K562 (cell line): ENCODE results near the gene COMP. TPM values are rescaled to one million over a fixed set of nuclear protein-coding genes. Genes with fewer than 3 reads are reported as not detected.

Experiments
- BMI1 ChIP-seq: fragments of 150-350 bp; IDR thresholded peaks from 2 replicates; pipeline ENCODE4 v1.6.1; 2014; ENCODE audit warnings: low read length
- CBX5 ChIP-seq: IDR thresholded peaks from 2 replicates; pipeline ENCODE4 v1.6.1; 2014; ENCODE audit warnings: low read depth, borderline replicate concordance
- CC2D1A ChIP-seq: fragments of 450-650 bp; IDR thresholded peaks from 2 replicates; pipeline ENCODE4 v1.6.1; 2017; ENCODE audit warnings: mild to moderate bottlenecking
- HDGF ChIP-seq: fragments of 450-650 bp; IDR thresholded peaks from 2 replicates; pipeline ENCODE4 v1.6.1; 2016
- KDM5B ChIP-seq: fragments of 200-600 bp; sonication (generic); IDR thresholded peaks from 2 replicates; pipeline ENCODE4 v1.6.1; 2012; ENCODE audit warnings: low read depth, mild to moderate bottlenecking, moderate library complexity, low read length, control low read depth, inconsistent platforms; ENCODE audit not compliant: insufficient replicate concordance
- MYNN ChIP-seq, 2 experiments: sonication (generic); formaldehyde crosslinking in 1 of 2; IDR thresholded peaks; 2 replicates each; pipeline versions ENCODE4 v1.5.0 to v1.6.1; 2016 to 2020; ENCODE audit warnings: antibody characterized with exemption in 1 of 2, missing genetic modification reagents in 1 of 2
- NFE2 ChIP-seq: IDR thresholded peaks from 2 replicates; pipeline ENCODE4 v1.6.1; 2014; ENCODE audit warnings: antibody characterized with exemption, low read depth
- NR2C2 ChIP-seq, 2 experiments: fragments of 200-800 bp in 1 of 2; sonication (Bioruptor generic) in 1 of 2; sonication (generic) in 1 of 2; formaldehyde crosslinking in 1 of 2; IDR thresholded peaks; 2 replicates each; pipeline versions ENCODE4 v1.6.1 to v1.8.0; 2016 to 2022; ENCODE audit warnings: mild to moderate bottlenecking in 1 of 2, missing compliant biosample characterization in 1 of 2, missing genetic modification characterization in 1 of 2, missing genetic modification reagents in 1 of 2
- PYGO2 ChIP-seq: fragments of 450-650 bp; IDR thresholded peaks from 2 replicates; pipeline ENCODE4 v1.6.1; 2016; ENCODE audit warnings: mild to moderate bottlenecking, missing genetic modification characterization, moderate library complexity, missing compliant biosample characterization
- RB1 ChIP-seq: fragments of 450-650 bp; IDR thresholded peaks from 2 replicates; pipeline ENCODE4 v1.6.1; 2017; ENCODE audit warnings: low read depth, mild to moderate bottlenecking
- SFPQ ChIP-seq: fragments of 200-400 bp; formaldehyde crosslinking; IDR thresholded peaks from 2 replicates; pipeline ENCODE4 v1.6.1; 2017; ENCODE audit warnings: mild to moderate bottlenecking, low read depth, low read length, moderate library complexity
- SIX5 ChIP-seq, 2 experiments: IDR thresholded peaks; 2 replicates each; pipeline ENCODE4 v1.6.1; 2011; ENCODE audit warnings: low read length in 2 of 2, borderline replicate concordance in 1 of 2, low read depth in 1 of 2, mild to moderate bottlenecking in 1 of 2, moderate library complexity in 1 of 2; ENCODE audit not compliant: insufficient read depth in 1 of 2
- SRF ChIP-seq, 2 experiments: fragments of 250-450, 450-650 bp in 1 of 2; sonication (Bioruptor Pico) in 1 of 2; sonication (generic) in 1 of 2; formaldehyde crosslinking; IDR thresholded peaks; 2 replicates each; pipeline versions ENCODE4 v1.5.0 to v1.5.1; 2020 to 2022; ENCODE audit warnings: mild to moderate bottlenecking in 1 of 2, missing genetic modification reagents in 1 of 2
- XRCC3 ChIP-seq: fragments of 450-650 bp; IDR thresholded peaks from 2 replicates; pipeline ENCODE4 v1.6.1; 2017; ENCODE audit warnings: mild to moderate bottlenecking, moderate library complexity
- ZBTB33 ChIP-seq: sonication (generic); formaldehyde crosslinking; IDR thresholded peaks from 2 replicates; pipeline ENCODE4 v1.8.1; 2023; ENCODE audit warnings: mild to moderate bottlenecking, missing genetic modification reagents
- ZFX ChIP-seq: sonication (generic); formaldehyde crosslinking; IDR thresholded peaks from 2 replicates; pipeline ENCODE4 v1.8.0; 2022; ENCODE audit warnings: mild to moderate bottlenecking, missing genetic modification reagents, moderate library complexity
- ZNF699 ChIP-seq: fragments of 250-450 bp; sonication (Bioruptor Pico); IDR thresholded peaks from 2 replicates; pipeline ENCODE4 v1.8.0; 2021; ENCODE audit warnings: mild to moderate bottlenecking, moderate library complexity; ENCODE audit not compliant: insufficient replicate concordance
- ZNF830 ChIP-seq: fragments of 250-450 bp; sonication (Bioruptor Pico); IDR thresholded peaks from 2 replicates; pipeline ENCODE4 v1.5.0; 2021; ENCODE audit warnings: mild to moderate bottlenecking
- polyA plus RNA-seq, 8 experiments: library from polyadenylated mRNA; depleted of rRNA in 4 of 8; stranded (reverse) in 5 of 8; unstranded in 3 of 8; fragments of >200 nt; fragmentation: Nextera tagmentation in 2 of 8; fragmentation: Illumina TruSeq in 1 of 8; extraction: Ambion mirVana in 2 of 8; extraction: Trizol in 1 of 8; gene quantifications; 2 replicates each; pipeline versions ENCODE4 v1.2.1 to v1.2.3, GENCODE V29; 2011 to 2014; ENCODE audit warnings: inconsistent platforms in 1 of 8, missing spikeins in 1 of 8
- total RNA-seq, 7 experiments: library from RNA; depleted of rRNA in 6 of 7; stranded (reverse); fragments of >200 nt in 6 of 7; fragmentation: Illumina TruSeq in 2 of 7; extraction: Trizol in 2 of 7; gene quantifications; 2 replicates each; pipeline versions ENCODE4 v1.2.1 to v1.2.3, GENCODE V29; 2011 to 2021; ENCODE audit warnings: low replicate concordance in 1 of 7
- TF ChIP-seq, protein P1 (sequence below): fragments of 450-650 bp; IDR thresholded peaks from 2 replicates; pipeline ENCODE4 v1.6.1; 2016
- TF ChIP-seq, protein P2 (sequence below), 2 experiments: fragments of 450-650 bp; conservative IDR thresholded peaks; 2 replicates each; pipeline ENCODE4 v1.6.1; 2017; ENCODE audit warnings: mild to moderate bottlenecking in 2 of 2, moderate library complexity in 2 of 2

COMP gene
- total and polyA plus RNA-seq, 9 of the 15 experiments (the other 6 are each of a cell fraction or from before 2014, with no cell fraction given): 0.07 TPM; not detected in 8

DNA sequence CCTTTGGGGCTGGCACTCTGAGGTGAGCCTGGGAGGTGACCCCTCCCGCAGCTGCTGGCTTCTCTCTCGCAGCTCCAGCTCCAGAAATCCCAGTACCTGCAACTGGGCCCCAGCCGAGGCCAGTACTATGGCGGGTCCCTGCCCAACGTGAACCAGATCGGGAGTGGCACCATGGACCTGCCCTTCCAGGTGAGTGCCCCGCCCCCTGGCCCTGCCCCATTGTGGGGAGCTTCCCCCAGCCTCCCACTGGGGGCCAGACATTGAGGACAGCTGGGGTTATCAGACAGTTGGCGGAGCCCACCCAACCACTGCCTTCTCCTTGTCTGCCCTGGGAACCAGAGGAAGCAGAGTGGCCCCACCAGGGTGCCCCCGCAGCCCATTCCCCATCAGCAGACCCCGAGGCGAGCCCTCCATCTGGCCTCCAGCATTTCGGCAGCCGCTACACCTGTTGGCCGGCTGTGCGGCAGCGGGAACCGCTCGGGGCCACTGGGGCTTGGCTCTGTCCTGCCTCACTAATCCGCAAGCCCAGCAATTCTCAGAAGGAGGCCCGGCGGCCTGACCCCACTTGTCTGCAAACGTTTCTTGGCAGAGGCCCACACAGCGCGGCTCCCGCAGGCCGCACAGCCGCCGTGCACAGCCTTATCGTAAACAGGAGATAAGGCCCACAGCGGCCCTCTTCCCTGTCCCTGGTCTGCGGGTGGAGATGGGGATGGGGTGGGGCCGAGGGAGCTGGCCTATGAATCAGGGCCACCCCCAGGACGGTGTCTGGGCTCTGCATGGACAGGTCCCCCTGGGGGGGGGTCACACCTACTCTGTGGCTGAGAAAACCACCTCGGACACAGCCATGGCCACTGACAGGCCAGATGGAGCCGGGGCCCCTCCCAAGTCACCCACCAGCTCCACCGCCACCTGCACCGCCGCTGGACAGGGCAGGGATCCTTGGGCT is 48.0 kb downstream of the COMP start (continued):
- TF ChIP-seq, protein P1, sequence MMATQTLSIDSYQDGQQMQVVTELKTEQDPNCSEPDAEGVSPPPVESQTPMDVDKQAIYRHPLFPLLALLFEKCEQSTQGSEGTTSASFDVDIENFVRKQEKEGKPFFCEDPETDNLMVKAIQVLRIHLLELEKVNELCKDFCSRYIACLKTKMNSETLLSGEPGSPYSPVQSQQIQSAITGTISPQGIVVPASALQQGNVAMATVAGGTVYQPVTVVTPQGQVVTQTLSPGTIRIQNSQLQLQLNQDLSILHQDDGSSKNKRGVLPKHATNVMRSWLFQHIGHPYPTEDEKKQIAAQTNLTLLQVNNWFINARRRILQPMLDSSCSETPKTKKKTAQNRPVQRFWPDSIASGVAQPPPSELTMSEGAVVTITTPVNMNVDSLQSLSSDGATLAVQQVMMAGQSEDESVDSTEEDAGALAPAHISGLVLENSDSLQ: 0 out of 2 replicates have a peak, but pooled peaks have one; percentile 4
- TF ChIP-seq ZBTB33 (CRISPR knock-in tag) (peak; percentile 72; the same call in 1 of the 2 replicates), ZFX (CRISPR knock-in tag) (peak; percentile 85), KDM5B (peak; percentile 26), SFPQ (no peak), RB1 (peak; percentile 25; the same call in 1 of the 2 replicates), CC2D1A (no peak), BMI1 (no peak), ZNF699 (CRISPR knock-in tag) (no peak), SRF (CRISPR knock-in tag; IDR thresholded peaks at IDR 0.05) (no peak), PYGO2 (tag) (no peak), SIX5 (IDR thresholded peaks at IDR 0.05; ENCODE audit: borderline replicate concordance in 1 of 2, insufficient read depth in 1 of 2, low read depth in 1 of 2, low read length in 2 of 2) (no peak), NFE2 (no peak), MYNN (IDR thresholded peaks at IDR 0.05) (peak; percentile 69; the same call in 1 of the 2 replicates), MYNN (CRISPR knock-in tag; IDR thresholded peaks at IDR 0.05) (no peak), NR2C2 (CRISPR knock-in tag; IDR thresholded peaks at IDR 0.05) (no peak), NR2C2 (tag; IDR thresholded peaks at IDR 0.05) (no peak), HDGF (no peak), XRCC3 (no peak), CBX5 (no peak), ZNF830 (no peak)
- TF ChIP-seq, protein P2, sequence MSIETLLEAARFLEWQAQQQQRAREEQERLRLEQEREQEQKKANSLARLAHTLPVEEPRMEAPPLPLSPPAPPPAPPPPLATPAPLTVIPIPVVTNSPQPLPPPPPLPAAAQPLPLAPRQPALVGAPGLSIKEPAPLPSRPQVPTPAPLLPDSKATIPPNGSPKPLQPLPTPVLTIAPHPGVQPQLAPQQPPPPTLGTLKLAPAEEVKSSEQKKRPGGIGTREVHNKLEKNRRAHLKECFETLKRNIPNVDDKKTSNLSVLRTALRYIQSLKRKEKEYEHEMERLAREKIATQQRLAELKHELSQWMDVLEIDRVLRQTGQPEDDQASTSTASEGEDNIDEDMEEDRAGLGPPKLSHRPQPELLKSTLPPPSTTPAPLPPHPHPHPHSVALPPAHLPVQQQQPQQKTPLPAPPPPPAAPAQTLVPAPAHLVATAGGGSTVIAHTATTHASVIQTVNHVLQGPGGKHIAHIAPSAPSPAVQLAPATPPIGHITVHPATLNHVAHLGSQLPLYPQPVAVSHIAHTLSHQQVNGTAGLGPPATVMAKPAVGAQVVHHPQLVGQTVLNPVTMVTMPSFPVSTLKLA (conservative IDR thresholded peaks at IDR 0.05): peak in 1 of 2 experiments; percentile 80; a peak in 2 of 4 replicates
